Panc1 (cell line): ENCODE measurements around the gene JADE2.

Experiments used
- CTCF ChIP-seq: fragments of 450-650 bp; IDR thresholded peaks from 2 replicates; pipeline ENCODE4 v1.5.1; 2017; ENCODE audit warnings: mild to moderate bottlenecking
- POLR2AphosphoS5 ChIP-seq: IDR thresholded peaks from 2 replicates; pipeline ENCODE4 v1.6.1; 2012; ENCODE audit warnings: mild to moderate bottlenecking, low read depth, low read length, moderate library complexity
- TCF7L2 ChIP-seq: IDR thresholded peaks from 2 replicates; pipeline ENCODE4 v1.6.1; 2011; ENCODE audit warnings: mild to moderate bottlenecking, low read depth, low read length, inconsistent platforms

GRCh38 chr5:134590992-134591659, 65.7 kb downstream of the JADE2 start:
- TF ChIP-seq CTCF, result no peak
- no peak for TF ChIP-seq POLR2AphosphoS5
- TF ChIP-seq TCF7L2, result no peak
